Bronchial epithelial cell (primary cell): Measurements from ENCODE around the gene NBAS. TPM values are rescaled to one million over a fixed set of nuclear protein-coding genes. Genes with fewer than 3 reads are reported as not detected.

Experiments
- DNase-seq: peaks from one replicate; pipeline ENCODE4 v3.0.0-alpha.2; 2010; ENCODE audit warnings: low read depth
- FAIRE-seq: peaks from 2 replicates; lab custom pipeline; 2011; peaks lifted over from hg19 to GRCh38; lab: Jason Lieb, UNC
- H3K27me3 ChIP-seq: 2 replicates; pipeline ENCODE4 v1.5.1; 2011; ENCODE audit warnings: low read length; ENCODE audit not compliant: control insufficient read depth, insufficient read depth
- H3K36me3 ChIP-seq: 2 replicates; pipeline ENCODE4 v1.5.1; 2011; ENCODE audit warnings: low read length; ENCODE audit not compliant: control insufficient read depth, insufficient read depth
- H3K4me3 ChIP-seq: 2 replicates; pipeline ENCODE4 v1.5.1; 2011; ENCODE audit warnings: mild to moderate bottlenecking, low read depth, low read length, control low read depth
- CTCF ChIP-seq: IDR thresholded peaks from 2 replicates; pipeline ENCODE4 v1.5.1; 2011; ENCODE audit warnings: mild to moderate bottlenecking, moderate library complexity, low read length, control low read depth, inconsistent platforms; ENCODE audit not compliant: insufficient read depth, severe bottlenecking
- total RNA-seq: library from RNA; depleted of rRNA; stranded (reverse); fragments of >200 nt; gene quantifications from 2 replicates; pipeline ENCODE4 v1.2.1, GENCODE V29; 2014

Gene NBAS
- total RNA-seq, 1 donor from 2014 or later: 78.2 TPM

- no peak overlapping the region for H3K4me3 ChIP-seq
- no peaks in the 10 kb centered on the region for H3K27me3 ChIP-seq
- DNase-seq (no peak), FAIRE-seq (no peak)
- H3K36me3 ChIP-seq: peaks cover 4% of the 10 kb centered on the region
- no peak for TF ChIP-seq CTCF
Observed at GRCh38 chr2:15284614-15285013, 276.5 kb downstream of the NBAS start.

- no peak overlapping the region for H3K4me3 ChIP-seq
- no peak for DNase-seq
- no peak for TF ChIP-seq CTCF
- FAIRE-seq: no peak
- H3K36me3 ChIP-seq: peaks cover 1% of the 10 kb centered on the region
- no peaks in the 10 kb centered on the region for H3K27me3 ChIP-seq
Observed at GRCh38 chr2:15281681-15282080, 279.5 kb downstream of the NBAS start.

- DNase-seq: no peak
- FAIRE-seq: no peak
- Histone ChIP-seq H3K27me3 (no peaks in the 10 kb centered on the region), H3K4me3 (no peak overlapping the region), H3K36me3 (peaks cover 1% of the 10 kb centered on the region)
- TF ChIP-seq CTCF: no peak
Observed at GRCh38 chr2:15279201-15279876, 281.8 kb downstream of the NBAS start.

- Histone ChIP-seq H3K36me3 (peaks cover 1% of the 10 kb centered on the region), H3K4me3 (no peak overlapping the region), H3K27me3 (no peaks in the 10 kb centered on the region)
- FAIRE-seq (no peak), DNase-seq (no peak)
- no peak for TF ChIP-seq CTCF
Observed at GRCh38 chr2:15278296-15278695, 282.8 kb downstream of the NBAS start.

GRCh38 chr2:15275346-15275745 lies 285.8 kb downstream of the NBAS start:
- H3K27me3 ChIP-seq: no peaks in the 10 kb centered on the region
- H3K36me3 ChIP-seq: no peaks in the 10 kb centered on the region
- DNase-seq (no peak), FAIRE-seq (no peak)
- H3K4me3 ChIP-seq: no peak overlapping the region
- no peak for TF ChIP-seq CTCF

GRCh38 chr2:15273452-15273851 lies 287.7 kb downstream of the NBAS start:
- no peak overlapping the region for H3K4me3 ChIP-seq
- no peak for DNase-seq
- no peaks in the 10 kb centered on the region for H3K36me3 ChIP-seq
- H3K27me3 ChIP-seq: no peaks in the 10 kb centered on the region
- no peak for TF ChIP-seq CTCF
- FAIRE-seq: no peak
